Glomerular visceral epithelial cell (primary cell): ENCODE measurements around the gene ALPG.
"Not testable (repeated sequence)": the region's sequence is repeated elsewhere in the genome, so short reads cannot be mapped to it uniquely, and the experiment has no call there.

Source experiments
- DNase-seq: peaks from one replicate; pipeline ENCODE4 v3.0.0-alpha.2; 2016; ENCODE audit errors: extremely low spot score

Gene ALPG

DNA sequence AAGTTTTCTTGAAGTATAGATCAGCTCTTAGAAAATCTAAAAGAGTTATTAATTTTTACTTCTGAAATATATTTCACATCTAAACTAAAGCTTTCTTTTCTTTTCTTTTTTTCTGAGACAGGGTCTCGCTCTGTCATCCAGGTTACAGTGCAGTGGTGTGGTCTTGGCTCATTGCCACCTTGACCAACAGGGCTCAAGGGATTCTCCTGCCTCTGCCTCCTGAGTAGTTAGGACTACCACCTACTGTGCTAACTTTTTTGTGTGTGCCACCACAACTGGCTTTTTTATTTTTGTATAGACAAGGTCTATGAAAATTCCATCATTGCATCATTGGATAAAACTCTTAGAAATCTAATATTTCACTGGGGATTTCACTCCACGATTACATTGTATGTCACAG, 10.0 kb upstream of the ALPG start:
- peak; percentile 26 for DNase-seq

GRCh38 chr2:232398293-232399034, 8.2 kb upstream of the ALPG start:
- no peak for DNase-seq

DNA sequence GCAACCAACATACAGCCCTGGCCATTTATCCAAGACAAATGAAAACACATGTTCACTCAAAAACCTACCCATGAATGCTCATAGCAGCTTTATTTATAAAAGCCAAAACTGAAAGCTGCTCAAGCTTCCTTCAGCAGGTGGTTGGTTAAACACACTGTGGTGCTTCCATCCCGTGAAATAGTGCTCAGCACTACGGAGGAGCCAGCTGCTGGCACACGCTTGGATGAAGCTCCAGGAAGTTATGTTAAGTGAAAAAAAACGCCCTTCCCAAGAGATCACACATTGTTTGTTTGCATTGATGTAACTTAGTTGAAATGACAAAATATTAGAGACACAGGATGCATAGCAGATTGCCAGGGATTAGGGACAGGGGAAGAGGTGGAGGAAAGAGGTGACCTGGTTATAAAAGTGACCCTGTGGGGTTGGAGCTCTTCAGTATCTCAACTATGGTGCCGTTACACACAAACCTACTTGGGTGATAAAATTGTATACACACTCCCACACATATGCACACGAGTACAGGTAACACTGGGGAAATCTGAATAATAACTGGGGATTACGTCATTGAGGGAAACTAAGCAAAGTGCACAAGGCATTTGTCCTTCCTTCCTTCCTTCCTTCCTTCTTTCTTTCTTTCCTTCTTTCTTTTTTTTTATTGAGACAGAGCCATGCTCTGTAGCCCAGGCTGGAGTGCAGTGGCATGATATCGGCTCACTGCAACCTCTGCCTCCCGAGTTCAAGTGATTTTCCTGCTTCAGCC, 6.2 kb upstream of the ALPG start:
- DNase-seq: no peak

DNA sequence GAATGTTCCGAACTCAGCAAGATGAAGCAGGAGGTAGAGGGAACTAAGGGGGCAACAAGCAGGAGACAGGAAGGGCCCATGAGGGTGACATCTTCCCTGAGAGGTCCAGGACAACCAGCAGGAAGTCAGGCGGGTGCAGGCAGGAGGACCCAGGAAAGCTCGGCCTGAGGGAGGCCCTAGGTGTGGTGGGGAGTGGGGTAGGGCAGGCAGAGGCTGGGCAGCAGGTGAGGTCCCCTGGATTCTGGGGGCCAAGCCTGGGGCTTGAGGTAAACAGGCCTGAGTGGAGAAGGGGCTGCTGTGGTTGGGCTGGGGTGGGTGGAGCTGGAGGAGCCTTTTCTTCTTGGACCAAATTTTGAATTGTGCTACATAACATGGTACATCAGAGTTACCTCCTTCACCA, 4.1 kb upstream of the ALPG start:
- no peak for DNase-seq

DNA sequence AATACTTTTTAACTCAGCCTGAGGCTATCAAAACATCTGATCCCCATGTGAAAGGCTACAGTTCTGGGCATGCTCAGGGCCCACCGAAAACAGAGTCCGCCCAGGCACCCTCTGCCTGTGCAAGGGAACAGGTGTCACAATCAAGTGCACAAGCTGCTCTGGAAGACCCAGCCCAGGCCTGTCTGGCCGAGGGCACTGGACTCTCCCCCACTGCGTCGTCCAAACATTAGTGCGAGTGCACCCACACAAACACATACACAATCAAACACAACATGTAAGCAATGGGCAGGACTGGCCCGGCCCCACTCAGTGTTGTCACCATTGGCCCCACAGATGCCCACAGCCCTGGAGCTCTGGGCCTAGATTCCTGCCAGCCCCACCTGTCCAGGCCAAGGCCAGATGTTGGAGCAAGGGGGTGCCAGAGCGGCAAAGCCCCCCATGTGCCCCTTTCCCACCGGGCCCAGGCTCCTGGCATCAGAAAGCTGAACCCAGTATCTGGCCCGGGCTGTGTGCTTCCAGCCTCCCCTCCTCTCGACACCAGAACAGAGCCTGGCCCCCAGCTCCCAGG, 617 bp upstream of the ALPG start:
- no peak for DNase-seq

DNA sequence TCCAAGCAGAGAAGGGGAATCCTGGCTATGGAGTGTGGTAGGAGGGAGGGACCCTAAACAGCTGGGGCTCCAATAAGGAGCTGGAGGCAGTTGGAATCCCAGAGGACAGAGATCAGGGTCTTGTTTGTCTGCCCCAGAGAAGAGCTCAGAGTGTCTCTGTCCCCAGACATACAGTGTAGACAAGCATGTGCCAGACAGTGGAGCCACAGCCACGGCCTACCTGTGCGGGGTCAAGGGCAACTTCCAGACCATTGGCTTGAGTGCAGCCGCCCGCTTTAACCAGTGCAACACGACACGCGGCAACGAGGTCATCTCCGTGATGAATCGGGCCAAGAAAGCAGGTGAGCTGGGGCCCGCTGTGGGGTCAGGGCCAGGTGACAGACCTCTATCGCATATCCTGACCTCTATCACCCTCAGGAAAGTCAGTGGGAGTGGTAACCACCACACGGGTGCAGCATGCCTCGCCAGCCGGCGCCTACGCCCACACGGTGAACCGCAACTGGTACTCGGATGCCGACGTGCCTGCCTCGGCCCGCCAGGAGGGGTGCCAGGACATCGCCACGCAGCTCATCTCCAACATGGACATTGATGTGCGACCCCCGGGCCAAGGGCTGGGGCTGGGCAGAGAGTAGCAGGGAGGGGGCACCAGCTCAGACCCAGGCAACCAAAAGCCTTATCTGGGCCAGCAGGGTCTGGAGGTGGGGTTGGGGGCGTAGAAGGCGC, 945 bp downstream of the ALPG start:
- not testable (repeated sequence) for DNase-seq

GRCh38 chr2:232408269-232408668, 1.6 kb downstream of the ALPG start:
- not testable (repeated sequence) for DNase-seq

DNA sequence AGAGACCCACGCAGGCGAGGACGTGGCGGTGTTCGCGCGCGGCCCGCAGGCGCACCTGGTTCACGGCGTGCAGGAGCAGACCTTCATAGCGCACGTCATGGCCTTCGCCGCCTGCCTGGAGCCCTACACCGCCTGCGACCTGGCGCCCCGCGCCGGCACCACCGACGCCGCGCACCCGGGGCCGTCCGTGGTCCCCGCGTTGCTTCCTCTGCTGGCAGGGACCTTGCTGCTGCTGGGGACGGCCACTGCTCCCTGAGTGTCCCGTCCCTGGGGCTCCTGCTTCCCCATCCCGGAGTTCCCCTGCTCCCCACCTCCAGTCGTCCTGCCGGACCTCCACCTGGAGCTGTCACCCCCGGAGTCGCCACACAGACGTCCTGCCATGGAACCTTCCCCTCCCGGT, 3.0 kb downstream of the ALPG start:
- DNase-seq: not testable (repeated sequence)

- DNase-seq: no peak
Observed at GRCh38 chr2:232410238-232410900, 3.7 kb downstream of the ALPG start.

DNA sequence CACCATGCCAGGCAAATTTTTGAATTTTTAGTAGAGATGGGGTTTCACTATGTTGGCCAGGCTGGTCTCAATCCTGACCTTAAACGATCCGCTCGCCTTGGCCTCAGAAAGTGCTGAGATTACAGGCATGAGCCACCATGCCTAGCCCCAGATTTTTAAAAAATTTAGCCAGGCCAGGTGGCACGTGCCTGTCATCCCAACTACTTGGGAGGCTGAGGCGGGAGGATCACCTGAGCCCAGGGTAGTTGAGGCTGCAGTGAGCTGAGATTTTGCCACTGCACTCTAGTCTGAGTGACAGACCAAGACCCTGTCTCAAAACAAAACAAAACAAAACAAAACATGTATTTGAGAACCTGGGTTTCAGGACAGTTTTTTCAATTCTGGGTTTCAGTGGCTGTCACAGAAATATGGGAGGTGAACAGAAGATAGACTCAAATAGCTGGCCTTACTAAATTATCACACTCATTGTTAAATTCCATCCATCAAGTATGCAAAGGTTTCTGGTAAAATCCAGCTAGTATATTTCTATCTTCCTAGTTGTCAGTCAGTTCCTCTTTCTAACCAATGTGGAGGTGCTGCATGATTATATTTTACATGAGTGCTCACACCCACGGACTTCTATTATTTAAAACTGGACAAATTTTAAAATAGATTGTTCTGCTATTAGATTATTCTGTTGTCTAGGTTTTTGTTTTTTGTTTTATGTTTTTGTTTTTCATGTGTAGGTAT, 5.4 kb downstream of the ALPG start:
- no peak for DNase-seq

GRCh38 chr2:232412986-232413385, 6.3 kb downstream of the ALPG start:
- DNase-seq: no peak

DNA sequence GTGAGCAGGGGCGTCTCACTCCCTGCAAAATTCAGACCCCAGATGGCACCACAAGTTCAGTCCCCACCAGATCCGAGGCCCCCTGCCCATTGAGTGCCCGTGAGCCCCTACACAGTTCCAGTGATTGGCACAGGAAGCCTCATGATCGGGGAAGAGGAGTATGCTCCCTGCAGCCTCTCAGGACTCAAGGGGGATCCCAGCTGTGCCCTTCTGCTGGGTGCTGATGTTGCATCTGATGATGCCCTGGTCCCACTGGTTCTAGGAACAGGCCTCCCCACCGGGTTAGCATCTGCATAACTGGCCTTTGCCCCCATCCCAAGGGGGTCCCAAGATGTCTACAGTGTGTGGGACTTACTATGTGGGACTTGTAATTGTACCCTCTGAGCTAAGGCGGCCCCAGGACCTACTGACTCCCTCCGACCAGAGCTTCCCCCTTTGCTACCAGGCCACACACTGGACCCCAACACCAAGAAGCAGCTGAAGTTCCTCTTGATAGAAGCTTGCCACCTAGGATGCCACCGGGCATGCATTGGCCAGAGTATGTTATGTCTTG, 8.6 kb downstream of the ALPG start:
- no peak for DNase-seq

DNA sequence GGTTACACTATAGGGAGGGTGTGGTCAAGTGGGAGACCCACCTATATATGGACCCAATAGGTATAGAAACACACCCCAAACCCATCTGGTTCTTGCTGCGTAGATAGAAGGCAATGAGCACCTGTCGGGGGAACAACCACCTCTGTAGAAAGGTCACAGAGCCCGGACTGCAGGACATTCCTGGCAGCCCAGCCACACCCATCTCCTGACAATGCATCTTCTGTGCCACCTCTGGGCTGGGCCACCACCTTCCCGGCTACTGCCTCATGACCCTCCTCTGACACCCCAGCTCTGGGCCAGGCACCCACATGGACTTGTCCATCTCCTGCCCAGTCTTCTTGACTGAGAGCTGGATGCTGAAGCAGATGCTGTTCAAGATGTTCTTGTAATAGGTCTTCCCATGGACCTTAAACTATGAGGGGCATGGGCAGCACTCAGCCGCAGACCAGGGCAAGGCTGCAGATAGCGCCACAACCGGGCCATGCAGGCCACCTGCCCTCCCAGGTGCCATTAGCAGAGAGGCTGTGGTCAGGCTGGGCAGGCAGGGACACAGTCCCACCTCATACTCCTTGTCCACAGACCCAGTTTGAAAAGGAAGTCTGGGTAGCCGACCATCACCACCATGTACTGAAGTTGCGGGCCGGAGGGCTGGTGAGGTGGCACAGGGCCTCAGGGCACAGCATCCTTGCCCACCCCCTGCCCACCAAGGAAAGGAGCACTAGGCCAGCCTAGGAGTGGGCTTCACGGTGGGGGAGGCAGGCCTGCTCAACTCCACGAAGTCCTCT, 9.3 kb downstream of the ALPG start:
- no peak for DNase-seq

- no peak for DNase-seq
Observed at GRCh38 chr2:232416521-232417470, 10.2 kb downstream of the ALPG start.

- DNase-seq: no peak
Observed at GRCh38 chr2:232417489-232417888, 10.8 kb downstream of the ALPG start.

GRCh38 chr2:232418056-232418455, 11.4 kb downstream of the ALPG start:
- no peak for DNase-seq

DNA sequence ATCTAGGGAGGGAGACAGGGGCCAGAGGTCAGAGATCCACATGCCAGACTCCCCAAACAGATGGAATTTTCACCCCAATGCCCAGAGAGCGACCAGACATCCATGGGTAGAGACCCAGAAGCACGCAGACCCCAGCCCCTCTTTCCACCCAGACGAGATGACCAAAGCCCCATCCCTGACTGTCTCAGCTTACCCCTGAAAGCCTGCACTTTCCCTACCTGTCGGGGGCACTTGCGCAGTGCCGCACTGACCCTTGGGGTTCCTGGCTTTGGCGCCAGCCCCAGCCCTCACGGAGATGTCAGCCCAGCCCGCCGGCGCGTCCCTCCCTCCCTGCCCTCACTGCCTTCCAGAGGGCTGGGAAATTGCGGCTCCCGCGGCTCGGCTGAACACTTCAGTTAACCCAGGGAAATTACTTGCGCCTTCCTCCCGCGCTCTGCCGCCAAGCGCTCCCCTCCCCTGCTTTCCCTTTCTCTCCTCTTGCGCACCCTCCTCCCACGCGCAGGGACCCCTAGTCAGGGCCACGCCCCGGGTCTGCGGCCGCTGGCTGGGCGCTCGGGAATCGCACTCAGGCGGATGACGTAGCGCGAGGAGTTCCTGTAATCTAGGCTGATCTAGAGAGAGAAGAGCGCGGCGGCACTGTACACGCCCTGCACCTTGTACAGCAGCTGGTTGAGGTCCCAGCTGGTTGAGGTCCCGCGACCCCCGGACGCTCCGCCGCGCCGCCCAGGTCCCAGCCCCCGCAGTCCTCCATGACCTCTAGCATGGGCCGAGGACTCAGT, 12.0 kb downstream of the ALPG start:
- DNase-seq: peak; percentile 32
